Hepatic stellate cell (primary cell): Measurements from ENCODE around the gene ZBTB17.

Experiments
- DNase-seq: peaks from one replicate; pipeline ENCODE4 v3.0.0; 2011; ENCODE audit warnings: low spot score

Gene ZBTB17

GRCh38 chr1:15947382-15948090 is 28.4 kb downstream of the ZBTB17 start:
- no peak for DNase-seq

- no peak for DNase-seq
Measured at GRCh38 chr1:15946571-15947381, 29.1 kb downstream of the ZBTB17 start.

GRCh38 chr1:15945832-15946448 is 30.0 kb downstream of the ZBTB17 start:
- no peak for DNase-seq

GRCh38 chr1:15945011-15945831 is 30.7 kb downstream of the ZBTB17 start:
- no peak for DNase-seq

- DNase-seq: no peak
Measured at GRCh38 chr1:15944308-15945010, 31.4 kb downstream of the ZBTB17 start.

GRCh38 chr1:15943992-15944307 is 32.0 kb downstream of the ZBTB17 start:
- no peak for DNase-seq

GRCh38 chr1:15943328-15943991 is 32.4 kb downstream of the ZBTB17 start:
- no peak for DNase-seq

- no peak for DNase-seq
Measured at GRCh38 chr1:15942661-15943327, 33.1 kb downstream of the ZBTB17 start.

GRCh38 chr1:15941899-15942660 is 33.8 kb downstream of the ZBTB17 start:
- no peak for DNase-seq

- DNase-seq: no peak
Measured at GRCh38 chr1:15941044-15941840, 34.7 kb downstream of the ZBTB17 start.

GRCh38 chr1:15940110-15941043 is 35.5 kb downstream of the ZBTB17 start:
- no peak for DNase-seq

GRCh38 chr1:15939181-15940109 is 36.5 kb downstream of the ZBTB17 start:
- peak; percentile 75 for DNase-seq

- DNase-seq: no peak
Measured at GRCh38 chr1:15938628-15939161, 37.2 kb downstream of the ZBTB17 start.

GRCh38 chr1:15937706-15938168 is 38.2 kb downstream of the ZBTB17 start:
- no peak for DNase-seq

GRCh38 chr1:15937146-15937545 is 38.8 kb downstream of the ZBTB17 start:
- DNase-seq: no peak

- no peak for DNase-seq
Measured at GRCh38 chr1:15936025-15936424, 39.9 kb downstream of the ZBTB17 start.
